Keratinocyte (primary cell): ENCODE measurements around the gene KRTAP10-7. TPM values are rescaled to one million over a fixed set of nuclear protein-coding genes. Genes with fewer than 3 reads are reported as not detected.

Source experiments
- DNase-seq: peaks from one replicate; pipeline ENCODE4 v3.0.0-alpha.2; 2011; ENCODE audit warnings: low read depth, missing footprints, low spot score
- FAIRE-seq: peaks from 2 replicates; lab custom pipeline; 2011; peaks lifted over from hg19 to GRCh38; lab: Jason Lieb, UNC
- H2AFZ ChIP-seq: 2 replicates; pipeline ENCODE4 v1.6.0; 2012; ENCODE audit warnings: low read length, control low read depth, inconsistent platforms; ENCODE audit not compliant: control insufficient read depth
- H3K27ac ChIP-seq: 2 replicates; pipeline ENCODE4 v1.5.1; 2011; ENCODE audit warnings: low read length; ENCODE audit not compliant: control insufficient read depth, insufficient read depth
- H3K27me3 ChIP-seq: 3 replicates; pipeline ENCODE4 v1.6.0; 2011; ENCODE audit warnings: low read length; ENCODE audit not compliant: control insufficient read depth, insufficient read depth; ENCODE audit errors: extremely low read depth
- H3K36me3 ChIP-seq, 2 experiments: 2 replicates in 1 of 2; 3 replicates in 1 of 2; pipeline ENCODE4 v1.5.1; 2011; ENCODE audit warnings: low read length in 2 of 2, mild to moderate bottlenecking in 1 of 2; ENCODE audit not compliant: control insufficient read depth in 2 of 2, insufficient read depth in 2 of 2; ENCODE audit errors: extremely low read depth in 1 of 2
- H3K4me1 ChIP-seq: 3 replicates; pipeline ENCODE4 v1.5.1; 2011; ENCODE audit warnings: low read length; ENCODE audit not compliant: control insufficient read depth, insufficient read depth; ENCODE audit errors: extremely low read depth
- H3K4me2 ChIP-seq: 3 replicates; pipeline ENCODE4 v1.6.0; 2011; ENCODE audit warnings: low read depth, low read length; ENCODE audit not compliant: control insufficient read depth, insufficient read depth; ENCODE audit errors: extremely low read depth
- H3K4me3 ChIP-seq, 3 experiments: fragments of 200-600 bp in 1 of 3; sonication (generic) in 1 of 3; 2 replicates in 2 of 3; 3 replicates in 1 of 3; pipeline ENCODE4 v1.5.1; 2011 to 2016; ENCODE audit warnings: low read length in 3 of 3, mild to moderate bottlenecking in 3 of 3, control low read depth in 2 of 3, inconsistent platforms in 1 of 3, low read depth in 1 of 3, mixed read lengths in 1 of 3, mixed run types in 1 of 3, moderate library complexity in 1 of 3; ENCODE audit not compliant: control insufficient read depth in 2 of 3, insufficient read depth in 2 of 3; ENCODE audit errors: extremely low read depth in 1 of 3
- H3K79me2 ChIP-seq: 2 replicates; pipeline ENCODE4 v1.6.0; 2012; ENCODE audit warnings: low read length; ENCODE audit not compliant: control insufficient read depth, insufficient read depth
- H3K9ac ChIP-seq: 3 replicates; pipeline ENCODE4 v1.6.0; 2011; ENCODE audit warnings: low read length; ENCODE audit not compliant: control insufficient read depth, insufficient read depth; ENCODE audit errors: extremely low read depth
- H3K9me1 ChIP-seq: 3 replicates; pipeline ENCODE4 v1.6.0; 2011; ENCODE audit warnings: low read length; ENCODE audit not compliant: control insufficient read depth, insufficient read depth; ENCODE audit errors: extremely low read depth
- H3K9me3 ChIP-seq: 2 replicates; pipeline ENCODE4 v1.5.1; 2012; ENCODE audit warnings: low read depth, low read length; ENCODE audit not compliant: control insufficient read depth
- H4K20me1 ChIP-seq: 3 replicates; pipeline ENCODE4 v1.6.0; 2011; ENCODE audit warnings: low read length; ENCODE audit not compliant: control insufficient read depth, insufficient read depth; ENCODE audit errors: extremely low read depth
- EZH2 ChIP-seq: IDR thresholded peaks from one replicate; pipeline ENCODE4 v1.6.1; 2012; ENCODE audit warnings: inconsistent platforms, mild to moderate bottlenecking, low read length, moderate library complexity
- dilution Hi-C: fragments of 300-500 bp; cut with MboI; formaldehyde crosslinking; loops from one replicate; pipeline ENCODE4 v1.7.0; 2020; ENCODE audit warnings: low sequenced_read_pairs; ENCODE audit not compliant: extremely low pct_ligation_motif_present
- polyA plus RNA-seq, 5 experiments: library from polyadenylated mRNA; depleted of rRNA in 3 of 5; stranded (reverse) in 3 of 5; stranded (forward) in 1 of 5; unstranded in 1 of 5; fragments of >200 nt; gene quantifications; 1 replicate in 1 of 5; 2 replicates in 3 of 5; 3 replicates in 1 of 5; pipeline versions ENCODE4 v1.2.1 to v1.2.3, GENCODE V29; 2011 to 2012; ENCODE audit warnings: missing spikeins in 2 of 5, low read depth in 1 of 5, low replicate concordance in 1 of 5
- TF ChIP-seq, protein P1 (sequence below), 3 experiments: IDR thresholded peaks in 1 of 3; conservative IDR thresholded peaks in 1 of 3; optimal IDR thresholded peaks in 1 of 3; 2 replicates in 2 of 3; 3 replicates in 1 of 3; pipeline versions ENCODE3 to v1.5.1; 2011; ENCODE audit warnings: low read length in 3 of 3, mild to moderate bottlenecking in 3 of 3, moderate library complexity in 2 of 3, control low read depth in 1 of 3, inconsistent platforms in 1 of 3; ENCODE audit not compliant: insufficient read depth in 2 of 3; ENCODE audit errors: extremely low read depth in 1 of 3

The KRTAP10-7 gene
- polyA plus RNA-seq, 1 donor (not counting 4 experiments of a cell fraction or from before 2014, with no cell fraction given), result not detected

GRCh38 chr21:44625756-44626155 is 25.4 kb downstream of the KRTAP10-7 start:
- FAIRE-seq, result no peak
- dilution Hi-C loops, result no loop called here
- no peak for DNase-seq

DNA sequence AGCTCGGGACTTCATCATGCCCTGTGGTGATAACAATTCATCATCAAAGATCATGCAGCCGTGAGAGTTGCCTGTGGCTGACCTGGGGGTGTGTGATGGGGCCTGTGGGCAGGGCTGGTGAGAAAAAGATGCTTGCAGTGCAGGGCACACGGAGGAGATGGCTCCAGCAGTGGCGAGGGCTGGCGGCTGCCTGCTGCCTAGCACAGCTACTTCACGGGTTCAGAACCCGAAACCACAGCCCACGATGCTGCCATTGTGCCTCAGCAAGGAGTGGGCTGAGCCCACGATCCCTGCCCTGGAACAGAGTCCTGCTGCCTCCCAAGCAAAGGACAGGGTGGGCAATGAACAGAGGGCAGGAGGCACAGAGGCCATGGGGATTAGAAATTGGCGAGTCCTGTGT is 25.9 kb downstream of the KRTAP10-7 start:
- Histone ChIP-seq H3K27ac (no peak overlapping the region), H3K9me1 (no peaks in the 10 kb centered on the region), H3K27me3 (no peaks in the 10 kb centered on the region), H3K9me3 (peaks cover 14% of the 10 kb centered on the region), H3K4me1 (no peaks in the 10 kb centered on the region), H2AFZ (no peak overlapping the region), H3K9ac (no peak overlapping the region), H3K36me3 (no peaks in the 10 kb centered on the region), H3K79me2 (no peaks in the 10 kb centered on the region), H3K4me3 (no peak overlapping the region), H4K20me1 (no peaks in the 10 kb centered on the region), H3K4me2 (no peak overlapping the region)
- FAIRE-seq (no peak), DNase-seq (no peak)
- TF ChIP-seq, protein P1, sequence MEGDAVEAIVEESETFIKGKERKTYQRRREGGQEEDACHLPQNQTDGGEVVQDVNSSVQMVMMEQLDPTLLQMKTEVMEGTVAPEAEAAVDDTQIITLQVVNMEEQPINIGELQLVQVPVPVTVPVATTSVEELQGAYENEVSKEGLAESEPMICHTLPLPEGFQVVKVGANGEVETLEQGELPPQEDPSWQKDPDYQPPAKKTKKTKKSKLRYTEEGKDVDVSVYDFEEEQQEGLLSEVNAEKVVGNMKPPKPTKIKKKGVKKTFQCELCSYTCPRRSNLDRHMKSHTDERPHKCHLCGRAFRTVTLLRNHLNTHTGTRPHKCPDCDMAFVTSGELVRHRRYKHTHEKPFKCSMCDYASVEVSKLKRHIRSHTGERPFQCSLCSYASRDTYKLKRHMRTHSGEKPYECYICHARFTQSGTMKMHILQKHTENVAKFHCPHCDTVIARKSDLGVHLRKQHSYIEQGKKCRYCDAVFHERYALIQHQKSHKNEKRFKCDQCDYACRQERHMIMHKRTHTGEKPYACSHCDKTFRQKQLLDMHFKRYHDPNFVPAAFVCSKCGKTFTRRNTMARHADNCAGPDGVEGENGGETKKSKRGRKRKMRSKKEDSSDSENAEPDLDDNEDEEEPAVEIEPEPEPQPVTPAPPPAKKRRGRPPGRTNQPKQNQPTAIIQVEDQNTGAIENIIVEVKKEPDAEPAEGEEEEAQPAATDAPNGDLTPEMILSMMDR (optimal IDR thresholded peaks at IDR 0.05 in 1 of 3, IDR thresholded peaks at IDR 0.05 in 1 of 3, conservative IDR thresholded peaks at IDR 0.05 in 1 of 3; ENCODE audit: extremely low read depth in 1 of 3, insufficient read depth in 2 of 3, low read length in 3 of 3), result no peak
- no peak for TF ChIP-seq EZH2
- dilution Hi-C loops, result no loop called here

More at GRCh38 chr21:44625756-44626155, 25.4 kb downstream of the KRTAP10-7 start:
- Histone ChIP-seq H3K9me1 (no peaks in the 10 kb centered on the region), H3K79me2 (no peaks in the 10 kb centered on the region), H2AFZ (no peak overlapping the region), H3K4me3 (no peak overlapping the region), H3K36me3 (no peaks in the 10 kb centered on the region), H3K27ac (no peak overlapping the region), H3K4me2 (no peak overlapping the region), H3K9ac (no peak overlapping the region), H4K20me1 (no peaks in the 10 kb centered on the region), H3K27me3 (no peaks in the 10 kb centered on the region), H3K4me1 (no peaks in the 10 kb centered on the region), H3K9me3 (peaks cover 14% of the 10 kb centered on the region)
- TF ChIP-seq, protein P1 (optimal IDR thresholded peaks at IDR 0.05 in 1 of 3, IDR thresholded peaks at IDR 0.05 in 1 of 3, conservative IDR thresholded peaks at IDR 0.05 in 1 of 3; ENCODE audit: extremely low read depth in 1 of 3, insufficient read depth in 2 of 3, low read length in 3 of 3), result no peak
- no peak for TF ChIP-seq EZH2
